Lower lobe of right lung (tissue), 2 donors: ENCODE data around the gene TOPORS. TPM values are rescaled to one million over a fixed set of nuclear protein-coding genes. Genes with fewer than 3 reads are reported as not detected.
"Not testable (repeated sequence)": the region's sequence is repeated elsewhere in the genome, so short reads cannot be mapped to it uniquely, and the experiment has no call there.

Experiments used
- ATAC-seq, 2 donors: fragments of 200-7000 bp; cut with Tn5 transposase; one replicate each; pipeline ENCODE4 v1.9.1; 2020 to 2022; ENCODE audit warnings: mild to moderate bottlenecking in 2 of 2, moderate library complexity in 2 of 2
- DNase-seq: peaks from one replicate; pipeline ENCODE4 v3.0.0-alpha.2; 2020
- H3K27ac ChIP-seq: fragments of 200-600 bp; one replicate; pipeline ENCODE4 v1.8.0; 2022
- H3K27me3 ChIP-seq: fragments of 200-600 bp; one replicate; pipeline ENCODE4 v1.8.0; 2022; ENCODE audit warnings: low read depth
- H3K36me3 ChIP-seq: fragments of 200-600 bp; one replicate; pipeline ENCODE4 v1.8.0; 2022; ENCODE audit warnings: mild to moderate bottlenecking
- H3K4me1 ChIP-seq: fragments of 200-600 bp; one replicate; pipeline ENCODE4 v1.8.0; 2022
- H3K4me3 ChIP-seq: fragments of 200-600 bp; one replicate; pipeline ENCODE4 v1.8.0; 2022; ENCODE audit warnings: mild to moderate bottlenecking
- H3K9me3 ChIP-seq: fragments of 200-600 bp; one replicate; pipeline ENCODE4 v1.8.0; 2022
- CTCF ChIP-seq: fragments of 200-600 bp; IDR thresholded peaks from one replicate; pipeline ENCODE4 v1.8.0; 2022; ENCODE audit warnings: antibody characterized with exemption, mild to moderate bottlenecking
- intact Hi-C: fragments of 100-400 bp; cut with DNase I; formaldehyde crosslinking; loops from one replicate; pipeline ENCODE4 v1.11.0; 2022
- total RNA-seq: library from RNA; stranded (reverse); fragmentation: NEBNext Ultra II Directional; extraction: Animal tissue kit (Norgen Biotek cat#: 25700); gene quantifications from one replicate; pipeline ENCODE4 v1.2.1, GENCODE V29; 2021
- donor health status: DM: no; HTN: yes; CAD: no; lungs with severe emphysema.

The TOPORS gene
- total RNA-seq, 1 donor from 2014 or later: 15.4 TPM

DNA sequence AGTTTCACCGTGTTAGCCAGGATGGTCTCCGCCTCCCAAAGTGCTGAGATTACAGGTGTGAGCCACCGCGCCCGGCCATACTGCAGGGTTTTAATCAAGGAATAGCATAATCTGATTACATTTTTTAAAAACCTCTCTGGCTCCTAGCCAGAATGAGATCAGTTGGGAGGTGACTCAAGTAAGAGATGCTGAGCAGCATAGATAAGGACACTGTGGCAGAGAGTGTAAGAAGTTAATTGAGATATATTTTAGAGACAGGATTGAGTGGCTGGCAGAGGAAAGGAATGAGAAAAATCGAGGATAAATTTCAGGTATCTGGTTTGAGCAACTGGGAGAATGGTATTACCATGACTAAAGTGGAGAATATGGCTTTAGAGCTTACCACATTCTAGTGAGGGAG lies 19.1 kb downstream of the TOPORS start:
- H3K9me3 ChIP-seq: no peaks in the 10 kb centered on the region
- no peak for ATAC-seq

GRCh38 chr9:32526707-32527048 lies 25.7 kb downstream of the TOPORS start:
- ATAC-seq (no peak), DNase-seq (no peak)
- no peak for TF ChIP-seq CTCF
- Histone ChIP-seq H3K27ac (peak overlapping the region; percentile 88), H3K9me3 (no peaks in the 10 kb centered on the region), H3K4me1 (peaks cover 28% of the 10 kb centered on the region), H3K4me3 (peak overlapping the region; percentile 78), H3K36me3 (no peaks in the 10 kb centered on the region), H3K27me3 (no peaks in the 10 kb centered on the region)
- intact Hi-C loops: no loop called here

More for the DNA sequence above, 19.1 kb downstream of the TOPORS start:
- Histone ChIP-seq H3K27me3 (no peaks in the 10 kb centered on the region), H3K4me1 (no peaks in the 10 kb centered on the region), H3K4me3 (no peak overlapping the region), H3K27ac (no peak overlapping the region), H3K36me3 (no peaks in the 10 kb centered on the region)
- no peak for DNase-seq
- intact Hi-C loops: no loop called here
- TF ChIP-seq CTCF: no peak

- Histone ChIP-seq H3K9me3 (no peaks in the 10 kb centered on the region), H3K27ac (peak within 1 kb of the TSS; percentile 88), H3K36me3 (no peaks in the 10 kb centered on the region), H3K4me3 (peak within 1 kb of the TSS; percentile 78), H3K4me1 (peaks cover 28% of the 10 kb centered on the region), H3K27me3 (no peaks in the 10 kb centered on the region)
- TF ChIP-seq CTCF: peak; percentile 42
- intact Hi-C loops: no loop called here
- DNase-seq (peak; percentile 96), ATAC-seq (peak; percentile 94 to 97)
Measured at GRCh38 chr9:32526041-32526706, 26.2 kb downstream of the TOPORS start, which contains the start of gene RIGI. TSS of gene RIGI (minus strand) at chr9:32526196. CDS start at chr9:32526166, 30 bp downstream.

- no peak for TF ChIP-seq CTCF
- intact Hi-C loops: no loop called here
- Histone ChIP-seq H3K4me1 (peaks cover 28% of the 10 kb centered on the region), H3K4me3 (peak overlapping the region; percentile 78), H3K36me3 (no peaks in the 10 kb centered on the region), H3K27me3 (no peaks in the 10 kb centered on the region), H3K27ac (peak overlapping the region; percentile 88), H3K9me3 (no peaks in the 10 kb centered on the region)
- ATAC-seq (no peak), DNase-seq (no peak)
Measured at GRCh38 chr9:32525709-32526030, 26.7 kb downstream of the TOPORS start.

GRCh38 chr9:32524892-32525708 lies 27.3 kb downstream of the TOPORS start:
- H3K4me1 ChIP-seq: peaks cover 28% of the 10 kb centered on the region
- DNase-seq (no peak), ATAC-seq (peak; percentile 49 to 64)
- peak overlapping the region; percentile 78 for H3K4me3 ChIP-seq
- peak overlapping the region; percentile 88 for H3K27ac ChIP-seq
- no peaks in the 10 kb centered on the region for H3K9me3 ChIP-seq
- intact Hi-C loops: no loop called here
- H3K27me3 ChIP-seq: no peaks in the 10 kb centered on the region
- no peak for TF ChIP-seq CTCF
- no peaks in the 10 kb centered on the region for H3K36me3 ChIP-seq

DNA sequence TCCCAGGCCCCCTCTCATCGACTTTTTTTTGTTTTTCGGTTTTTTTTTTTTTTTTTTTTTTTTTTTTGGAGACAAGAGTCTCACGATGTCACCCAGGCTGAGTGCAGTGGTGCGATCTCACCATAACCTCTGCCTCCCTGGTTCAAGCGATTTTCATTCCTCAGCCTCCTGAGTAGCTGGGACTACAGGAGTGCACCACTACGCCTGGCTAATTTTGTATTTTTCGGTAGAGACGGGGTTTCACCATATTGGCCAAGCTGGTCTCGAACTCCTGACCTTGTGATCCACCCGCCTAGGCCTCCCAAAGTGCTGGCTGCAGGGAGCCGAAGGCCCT lies 27.9 kb downstream of the TOPORS start:
- H3K27ac ChIP-seq, ATAC-seq, H3K27me3 ChIP-seq, DNase-seq, intact Hi-C loops, H3K9me3 ChIP-seq, H3K36me3 ChIP-seq: not testable (repeated sequence)
- Histone ChIP-seq H3K4me1 (peaks cover 28% of the 10 kb centered on the region), H3K4me3 (peak overlapping the region; percentile 78)
